ENCODE measurements around the gene EPS8L2. TPM values are rescaled to one million over a fixed set of nuclear protein-coding genes. Genes with fewer than 3 reads are reported as not detected.
A peak's percentile ranks its signal among the peaks of the same experiment; 100 is the strongest.

Gene EPS8L2
- total and polyA plus RNA-seq, 2 of the 13 experiments (the other 11 are each of a cell fraction or from before 2014, with no cell fraction given): 89.3 to 416 TPM

DNA sequence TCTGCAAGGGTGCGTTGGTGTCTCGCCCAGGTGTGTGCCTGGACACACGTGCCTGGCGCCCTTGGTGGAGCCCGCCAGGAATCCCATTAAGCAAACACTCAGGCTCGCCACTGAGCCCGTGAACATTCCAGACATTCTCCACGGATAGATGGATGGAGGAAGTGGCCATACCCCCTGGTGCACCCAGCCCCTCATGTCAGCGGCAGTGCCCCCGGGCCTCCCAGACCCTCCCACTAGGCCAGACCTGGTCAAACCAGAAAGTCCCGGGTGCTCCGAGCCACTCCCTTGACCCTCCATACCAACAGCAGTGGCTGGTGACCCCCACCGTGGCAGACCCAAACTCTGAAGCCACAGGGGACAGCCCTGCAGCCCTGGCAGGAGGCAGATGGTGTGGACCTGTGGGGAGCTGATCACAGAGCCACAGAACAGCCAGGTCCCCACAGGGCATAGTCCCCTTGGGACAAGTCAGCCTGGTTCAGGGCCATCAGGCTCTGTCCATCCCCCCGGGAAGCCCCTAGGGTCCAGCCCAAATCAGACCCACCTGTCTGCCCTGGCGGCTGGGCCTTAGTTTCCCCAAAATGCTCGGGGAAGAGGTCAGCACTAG, 1.9 kb downstream of the EPS8L2 start (continued):
- TF ChIP-seq IKZF5 (CRISPR knock-in tag; IDR thresholded peaks at IDR 0.05) (no peak), ZNF326 (CRISPR knock-in tag; IDR thresholded peaks at IDR 0.05; ENCODE audit: borderline replicate concordance) (no peak), MLX (CRISPR knock-in tag; IDR thresholded peaks at IDR 0.05) (no peak), ZNF407 (CRISPR knock-in tag; IDR thresholded peaks at IDR 0.05; ENCODE audit: not compliant biosample characterization) (peak; percentile 49), E2F2 (CRISPR knock-in tag; IDR thresholded peaks at IDR 0.05; ENCODE audit: borderline replicate concordance) (0 out of 2 replicates have a peak, but pooled peaks have one; percentile 11), CCDC6 (CRISPR knock-in tag; IDR thresholded peaks at IDR 0.05) (no peak), TFDP1 (CRISPR knock-in tag; IDR thresholded peaks at IDR 0.05; ENCODE audit: borderline replicate concordance) (peak; percentile 25; the same call in 1 of the 2 replicates), ZNF562 (CRISPR knock-in tag; IDR thresholded peaks at IDR 0.05; ENCODE audit: borderline replicate concordance) (no peak), IRX3 (CRISPR knock-in tag; IDR thresholded peaks at IDR 0.05; ENCODE audit: borderline replicate concordance, low read depth) (0 out of 2 replicates have a peak, but pooled peaks have one; percentile 49), REXO4 (CRISPR knock-in tag; IDR thresholded peaks at IDR 0.05; ENCODE audit: borderline replicate concordance) (no peak), TAF15 (IDR thresholded peaks at IDR 0.05; ENCODE audit: low read depth, low read length, poor library complexity, severe bottlenecking) (peak; percentile 21)
- TF ChIP-seq, protein P1, sequence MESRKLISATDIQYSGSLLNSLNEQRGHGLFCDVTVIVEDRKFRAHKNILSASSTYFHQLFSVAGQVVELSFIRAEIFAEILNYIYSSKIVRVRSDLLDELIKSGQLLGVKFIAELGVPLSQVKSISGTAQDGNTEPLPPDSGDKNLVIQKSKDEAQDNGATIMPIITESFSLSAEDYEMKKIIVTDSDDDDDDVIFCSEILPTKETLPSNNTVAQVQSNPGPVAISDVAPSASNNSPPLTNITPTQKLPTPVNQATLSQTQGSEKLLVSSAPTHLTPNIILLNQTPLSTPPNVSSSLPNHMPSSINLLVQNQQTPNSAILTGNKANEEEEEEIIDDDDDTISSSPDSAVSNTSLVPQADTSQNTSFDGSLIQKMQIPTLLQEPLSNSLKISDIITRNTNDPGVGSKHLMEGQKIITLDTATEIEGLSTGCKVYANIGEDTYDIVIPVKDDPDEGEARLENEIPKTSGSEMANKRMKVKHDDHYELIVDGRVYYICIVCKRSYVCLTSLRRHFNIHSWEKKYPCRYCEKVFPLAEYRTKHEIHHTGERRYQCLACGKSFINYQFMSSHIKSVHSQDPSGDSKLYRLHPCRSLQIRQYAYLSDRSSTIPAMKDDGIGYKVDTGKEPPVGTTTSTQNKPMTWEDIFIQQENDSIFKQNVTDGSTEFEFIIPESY (CRISPR knock-in tag; IDR thresholded peaks at IDR 0.05): peak; percentile 79

All from HepG2 (cell line).